ENCODE results near the gene STX10.
A peak's percentile ranks its signal among the peaks of the same experiment; 100 is the strongest.
"Not testable (repeated sequence)": the region's sequence is repeated elsewhere in the genome, so short reads cannot be mapped to it uniquely, and the experiment has no call there.

The STX10 gene

DNA sequence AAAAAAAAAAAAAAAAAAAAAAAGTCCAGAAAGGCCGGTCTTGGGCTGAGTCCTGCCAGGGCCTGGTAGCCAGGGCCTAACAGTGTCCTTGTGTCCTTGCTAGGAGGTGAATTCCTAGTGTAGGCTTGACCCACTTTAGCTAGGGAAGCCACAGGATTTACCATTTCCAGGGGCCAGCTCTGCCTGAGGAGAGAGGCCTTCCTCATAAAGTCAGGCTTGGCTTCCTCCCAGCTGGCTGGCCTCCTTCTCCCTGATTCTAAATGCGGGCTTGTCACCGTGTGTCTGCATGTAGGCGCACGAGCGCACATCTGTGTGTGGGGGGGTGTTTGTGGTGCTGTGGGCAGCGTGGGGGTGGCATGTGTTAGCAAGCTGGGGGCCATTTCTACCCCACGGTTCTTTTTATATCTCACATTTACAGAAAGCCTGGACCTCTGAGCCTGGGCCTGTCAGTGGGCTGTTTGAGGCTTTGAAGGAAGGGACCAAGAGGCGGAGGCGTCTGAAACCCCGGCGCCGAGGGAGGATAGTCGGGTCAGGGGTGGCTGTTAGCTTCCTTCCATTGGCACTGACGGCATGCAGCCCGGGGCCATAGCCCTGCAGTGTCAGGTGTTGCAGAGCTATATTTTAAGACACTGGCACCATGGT, 31.7 kb upstream of the STX10 start:
- in situ Hi-C loops (cut with MboI; ENCODE audit: low pct_unique_long_range_greater_than_20kb, low sequenced_read_pairs, unreplicated experiment), result no loop called here
- TF ChIP-seq, protein P1, sequence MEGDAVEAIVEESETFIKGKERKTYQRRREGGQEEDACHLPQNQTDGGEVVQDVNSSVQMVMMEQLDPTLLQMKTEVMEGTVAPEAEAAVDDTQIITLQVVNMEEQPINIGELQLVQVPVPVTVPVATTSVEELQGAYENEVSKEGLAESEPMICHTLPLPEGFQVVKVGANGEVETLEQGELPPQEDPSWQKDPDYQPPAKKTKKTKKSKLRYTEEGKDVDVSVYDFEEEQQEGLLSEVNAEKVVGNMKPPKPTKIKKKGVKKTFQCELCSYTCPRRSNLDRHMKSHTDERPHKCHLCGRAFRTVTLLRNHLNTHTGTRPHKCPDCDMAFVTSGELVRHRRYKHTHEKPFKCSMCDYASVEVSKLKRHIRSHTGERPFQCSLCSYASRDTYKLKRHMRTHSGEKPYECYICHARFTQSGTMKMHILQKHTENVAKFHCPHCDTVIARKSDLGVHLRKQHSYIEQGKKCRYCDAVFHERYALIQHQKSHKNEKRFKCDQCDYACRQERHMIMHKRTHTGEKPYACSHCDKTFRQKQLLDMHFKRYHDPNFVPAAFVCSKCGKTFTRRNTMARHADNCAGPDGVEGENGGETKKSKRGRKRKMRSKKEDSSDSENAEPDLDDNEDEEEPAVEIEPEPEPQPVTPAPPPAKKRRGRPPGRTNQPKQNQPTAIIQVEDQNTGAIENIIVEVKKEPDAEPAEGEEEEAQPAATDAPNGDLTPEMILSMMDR (IDR thresholded peaks at IDR 0.05; ENCODE audit: extremely low read depth, insufficient read depth, missing control alignments), result no peak
- peak; percentile 61 for DNase-seq (ENCODE audit: low spot score)

DNA sequence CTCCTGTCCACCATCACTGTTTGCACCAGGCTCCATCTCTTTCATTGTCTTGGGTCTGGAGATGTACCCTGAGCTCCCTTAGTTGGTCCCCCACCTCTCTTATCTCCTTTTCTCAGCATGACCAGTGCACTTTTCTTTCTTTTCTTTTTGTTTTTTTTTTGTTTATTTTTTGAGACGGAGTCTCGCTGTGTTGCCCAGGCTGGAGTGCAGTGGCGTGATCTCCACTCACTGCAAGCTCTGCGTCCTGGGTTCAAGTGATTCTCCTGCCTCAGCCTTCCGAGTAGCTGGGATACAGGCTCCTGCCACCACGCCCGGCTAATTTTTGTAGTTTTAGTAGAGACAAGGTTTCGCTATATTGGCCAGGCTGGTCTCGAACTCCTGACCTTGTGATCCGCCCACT, 28.1 kb upstream of the STX10 start:
- in situ Hi-C loops (cut with MboI; ENCODE audit: low pct_unique_long_range_greater_than_20kb, low sequenced_read_pairs, unreplicated experiment), result not testable (repeated sequence)

DNA sequence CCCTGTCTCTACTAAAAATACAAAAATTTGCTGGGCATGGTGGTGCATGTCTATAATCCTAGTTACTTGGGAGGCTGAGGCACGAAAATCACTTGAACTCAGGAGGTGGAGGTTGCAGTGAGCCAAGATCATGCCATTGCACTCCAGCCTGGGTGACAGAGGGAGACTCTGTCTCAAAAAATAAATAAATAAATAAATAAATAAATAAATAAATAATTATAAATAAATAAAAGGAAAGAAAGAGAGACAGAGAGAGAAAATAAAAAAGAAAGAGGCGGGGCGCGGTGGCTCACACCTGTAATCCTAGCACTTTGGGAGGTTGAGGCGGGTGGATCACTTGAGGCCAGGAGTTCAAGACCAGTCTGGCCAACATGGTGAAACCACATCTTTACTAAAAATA, 27.4 kb upstream of the STX10 start:
- DNase-seq (ENCODE audit: low spot score); in situ Hi-C loops (cut with MboI; ENCODE audit: low pct_unique_long_range_greater_than_20kb, low sequenced_read_pairs, unreplicated experiment): not testable (repeated sequence)

More for the DNA sequence above, 28.1 kb upstream of the STX10 start:
- not testable (repeated sequence) for DNase-seq (ENCODE audit: low spot score)

DNA sequence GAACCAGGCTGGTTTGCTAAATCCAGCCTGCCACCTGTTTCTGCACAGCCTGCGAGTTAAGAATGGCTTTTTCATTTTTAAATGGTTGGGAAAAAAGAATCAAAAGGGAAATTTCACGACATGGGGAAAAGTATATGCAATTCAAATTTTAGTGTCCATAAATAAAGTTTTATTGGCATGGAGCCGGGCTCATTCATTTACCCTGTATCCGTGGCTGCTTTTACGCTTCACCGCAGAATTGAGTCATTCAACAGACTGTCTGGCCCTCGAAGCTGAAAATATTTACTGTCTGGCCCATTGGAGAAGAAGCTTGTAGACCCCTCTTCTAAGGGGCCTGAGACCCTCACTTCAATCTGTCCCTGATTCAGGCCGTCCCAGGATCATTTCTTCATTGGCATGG, 26.2 kb upstream of the STX10 start:
- DNase-seq (ENCODE audit: low spot score), result no peak
- in situ Hi-C loops (cut with MboI; ENCODE audit: low pct_unique_long_range_greater_than_20kb, low sequenced_read_pairs, unreplicated experiment), result no loop called here
- TF ChIP-seq, protein P1 (IDR thresholded peaks at IDR 0.05; ENCODE audit: extremely low read depth, insufficient read depth, missing control alignments), result no peak

DNA sequence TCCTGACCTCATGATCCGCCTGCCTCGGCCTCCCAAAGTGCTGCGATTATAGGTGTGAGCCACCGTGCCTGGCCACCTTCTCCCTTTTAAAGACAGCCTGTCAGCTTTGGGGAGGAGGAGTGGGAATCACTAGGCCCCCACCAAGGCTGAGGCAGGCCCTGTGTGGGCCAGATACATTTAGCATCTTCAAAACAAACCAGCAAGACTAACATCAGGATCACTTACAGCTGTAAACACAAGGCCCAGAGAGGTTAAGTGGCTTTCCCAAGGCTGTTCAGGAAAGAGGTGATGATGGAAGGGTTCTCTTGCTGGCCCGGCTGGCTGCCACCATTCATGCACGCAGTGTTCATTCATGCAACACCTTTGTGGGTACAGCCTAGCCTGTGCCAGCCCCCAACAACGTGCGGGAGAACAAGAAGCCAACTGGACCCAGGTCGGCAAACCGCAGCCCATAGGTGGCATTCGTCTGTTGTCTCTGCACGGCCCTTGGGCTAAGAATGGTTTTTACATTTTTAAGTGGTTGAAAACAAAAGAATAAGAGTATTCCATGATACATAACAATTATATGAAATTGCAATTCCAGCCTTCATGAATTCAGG, 23.1 kb upstream of the STX10 start:
- DNase-seq (ENCODE audit: low spot score), result no peak
- TF ChIP-seq, protein P1 (IDR thresholded peaks at IDR 0.05; ENCODE audit: extremely low read depth, insufficient read depth, missing control alignments), result no peak
- in situ Hi-C loops (cut with MboI; ENCODE audit: low pct_unique_long_range_greater_than_20kb, low sequenced_read_pairs, unreplicated experiment), result no loop called here

DNA sequence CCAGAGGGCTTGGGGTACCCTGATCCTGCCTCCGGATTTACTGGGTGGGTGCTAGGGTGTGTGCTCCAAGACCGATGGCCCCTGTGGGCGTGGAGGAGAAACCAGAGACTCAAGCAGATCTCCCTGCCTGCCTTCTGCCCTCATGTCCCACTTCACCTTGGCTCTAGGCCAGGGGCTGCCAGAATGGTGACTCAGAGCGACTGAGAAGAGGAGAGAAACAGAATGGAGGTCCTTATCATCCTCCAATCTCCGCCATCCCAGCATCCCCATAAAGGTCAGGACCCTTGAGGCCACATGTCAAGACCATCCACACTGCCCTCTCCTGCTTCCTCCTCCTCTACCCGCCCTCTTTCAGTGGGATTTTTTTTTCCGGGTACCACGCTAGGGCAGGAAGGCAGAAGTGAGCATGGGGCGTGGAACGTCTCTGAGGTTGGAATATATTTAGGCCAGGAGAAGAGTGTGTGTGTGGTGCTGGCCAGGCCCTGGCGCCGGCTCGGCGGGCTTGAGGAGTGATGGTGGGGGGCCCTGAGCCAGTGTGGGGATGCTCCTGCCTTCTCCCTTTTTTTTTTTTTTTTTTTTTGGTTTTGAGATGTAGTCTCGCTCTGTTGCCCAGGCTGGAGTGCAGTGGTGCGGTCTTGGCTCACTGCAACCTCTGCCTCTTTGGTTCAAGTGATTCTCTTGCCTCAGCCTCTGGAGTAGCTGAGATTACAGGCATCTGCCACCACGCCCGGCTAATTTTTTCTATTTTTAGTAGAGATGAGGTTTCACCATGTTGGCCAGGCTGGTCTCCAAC, 22.4 kb upstream of the STX10 start:
- in situ Hi-C loops (cut with MboI; ENCODE audit: low pct_unique_long_range_greater_than_20kb, low sequenced_read_pairs, unreplicated experiment), result no loop called here
- TF ChIP-seq, protein P1 (IDR thresholded peaks at IDR 0.05; ENCODE audit: extremely low read depth, insufficient read depth, missing control alignments), result no peak
- peak; percentile 29 for DNase-seq (ENCODE audit: low spot score)

DNA sequence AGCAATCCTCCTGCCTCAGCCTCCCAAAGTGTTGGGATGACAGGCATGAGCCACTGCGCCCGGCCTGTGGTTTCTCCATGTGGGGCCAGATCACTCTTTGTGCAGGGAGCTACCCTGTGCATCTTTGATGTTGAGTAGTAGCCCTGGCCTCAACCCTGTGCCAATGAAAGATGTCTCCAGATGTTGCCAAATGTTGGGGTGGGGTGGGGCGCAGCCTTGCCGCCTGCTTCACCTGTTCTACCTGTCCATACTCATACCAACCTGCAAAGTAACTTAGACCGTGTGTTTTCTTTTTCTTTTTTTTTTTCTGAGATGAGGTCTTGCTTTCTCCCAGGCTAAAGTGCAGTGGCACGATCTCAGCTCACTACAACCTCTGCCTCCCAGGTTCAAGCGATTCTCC, 21.0 kb upstream of the STX10 start:
- DNase-seq (ENCODE audit: low spot score), result no peak
- in situ Hi-C loops (cut with MboI; ENCODE audit: low pct_unique_long_range_greater_than_20kb, low sequenced_read_pairs, unreplicated experiment), result no loop called here
- TF ChIP-seq, protein P1 (IDR thresholded peaks at IDR 0.05; ENCODE audit: extremely low read depth, insufficient read depth, missing control alignments), result no peak
